Activated CD8-positive, alpha-beta T cell treated with anti-CD3 and anti-CD28 coated beads for 36 hours (primary cell): ENCODE results near the gene TM9SF4. TPM values are rescaled to one million over a fixed set of nuclear protein-coding genes. Genes with fewer than 3 reads are reported as not detected.

Source experiments
- ATAC-seq: fragments of 200-7000 bp; cut with Tn5 transposase; one replicate; pipeline ENCODE4 v1.10.0; 2021; ENCODE audit warnings: mild to moderate bottlenecking, moderate library complexity
- CTCF ChIA-PET: fragments of 350-600 bp; sonication (Branson Sonifier 250); formaldehyde crosslinking; loops from one replicate; lab custom pipeline; 2021; ENCODE audit warnings: antibody characterized with exemption; lab: Charles Lee
- POLR2A ChIA-PET: fragments of 350-600 bp; sonication (Branson Sonifier 250); formaldehyde crosslinking; loops from one replicate; lab custom pipeline; 2021; ENCODE audit warnings: antibody characterized with exemption; lab: Charles Lee
- DNase-seq: peaks from one replicate; pipeline ENCODE4 v3.0.0-alpha.2; 2020
- H3K27ac Mint-ChIP-seq: one replicate; pipeline ENCODE4 v1.8.0; 2021; ENCODE audit warnings: mild to moderate bottlenecking, mixed read lengths
- H3K27me3 Mint-ChIP-seq: one replicate; pipeline ENCODE4 v1.8.0; 2021; ENCODE audit warnings: mixed read lengths
- H3K36me3 Mint-ChIP-seq: one replicate; pipeline ENCODE4 v1.8.0; 2021; ENCODE audit warnings: low read depth, mixed read lengths
- H3K4me1 Mint-ChIP-seq: one replicate; pipeline ENCODE4 v1.8.0; 2021; ENCODE audit warnings: low read depth, mixed read lengths
- H3K4me3 Mint-ChIP-seq: one replicate; pipeline ENCODE4 v1.8.0; 2021; ENCODE audit warnings: mild to moderate bottlenecking, moderate library complexity, mixed read lengths
- H3K9me3 Mint-ChIP-seq: one replicate; pipeline ENCODE4 v1.8.0; 2021; ENCODE audit warnings: mixed read lengths
- intact Hi-C: fragments of 100-400 bp; cut with micrococcal nuclease; formaldehyde crosslinking; loops from one replicate; pipeline ENCODE4 v1.10.0; 2022
- total RNA-seq, 2 experiments: library from RNA; stranded (reverse); gene quantifications; one replicate each; pipeline ENCODE4 v1.2.3, GENCODE V29; 2021
- TF ChIP-seq, protein P1 (sequence below): fragments of 200-600 bp; IDR thresholded peaks from one replicate; pipeline ENCODE4 v1.8.0; 2022; ENCODE audit warnings: antibody characterized with exemption, mild to moderate bottlenecking

TM9SF4 gene
- total RNA-seq, 2 experiments from 2014 or later: 36.5 to 39.5 TPM

DNA sequence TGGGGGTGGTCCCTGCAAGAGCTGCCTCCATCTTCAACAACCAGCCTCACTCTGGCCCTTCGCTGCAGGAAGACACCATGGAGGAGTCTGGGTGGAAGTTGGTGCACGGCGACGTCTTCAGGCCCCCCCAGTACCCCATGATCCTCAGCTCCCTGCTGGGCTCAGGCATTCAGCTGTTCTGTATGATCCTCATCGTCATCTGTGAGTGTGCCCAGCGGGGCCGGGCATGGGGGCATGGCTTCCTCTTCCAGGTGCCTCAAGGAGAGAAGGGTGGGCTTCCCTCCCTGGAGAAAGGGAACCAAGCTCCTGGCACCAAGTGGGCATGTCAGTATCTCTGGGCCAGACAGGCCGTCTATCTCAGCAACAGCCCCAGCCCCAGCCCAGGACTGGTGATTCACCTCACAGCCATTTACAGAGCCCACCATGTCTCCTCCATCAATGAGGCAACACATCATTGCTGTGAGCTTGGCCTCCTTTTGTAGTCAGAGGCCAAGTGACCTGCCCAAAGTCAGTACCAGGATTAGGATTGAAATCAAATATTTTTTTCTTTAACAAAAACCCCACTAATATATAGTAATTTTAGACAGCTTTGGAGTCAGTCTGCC is 40.2 kb downstream of the TM9SF4 start:
- ATAC-seq (no peak), DNase-seq (no peak)
- ChIA-PET CTCF (interaction anchor here (1.0 kb wide), 1 partner anchor 69 kb away, joined by 3 read pairs; no protein-coding TSS in a partner anchor), POLR2A (interaction anchor here (0.8 kb wide), 1 partner anchor 40 kb away, joined by 3 read pairs; no protein-coding TSS in a partner anchor)
- TF ChIP-seq, protein P1, sequence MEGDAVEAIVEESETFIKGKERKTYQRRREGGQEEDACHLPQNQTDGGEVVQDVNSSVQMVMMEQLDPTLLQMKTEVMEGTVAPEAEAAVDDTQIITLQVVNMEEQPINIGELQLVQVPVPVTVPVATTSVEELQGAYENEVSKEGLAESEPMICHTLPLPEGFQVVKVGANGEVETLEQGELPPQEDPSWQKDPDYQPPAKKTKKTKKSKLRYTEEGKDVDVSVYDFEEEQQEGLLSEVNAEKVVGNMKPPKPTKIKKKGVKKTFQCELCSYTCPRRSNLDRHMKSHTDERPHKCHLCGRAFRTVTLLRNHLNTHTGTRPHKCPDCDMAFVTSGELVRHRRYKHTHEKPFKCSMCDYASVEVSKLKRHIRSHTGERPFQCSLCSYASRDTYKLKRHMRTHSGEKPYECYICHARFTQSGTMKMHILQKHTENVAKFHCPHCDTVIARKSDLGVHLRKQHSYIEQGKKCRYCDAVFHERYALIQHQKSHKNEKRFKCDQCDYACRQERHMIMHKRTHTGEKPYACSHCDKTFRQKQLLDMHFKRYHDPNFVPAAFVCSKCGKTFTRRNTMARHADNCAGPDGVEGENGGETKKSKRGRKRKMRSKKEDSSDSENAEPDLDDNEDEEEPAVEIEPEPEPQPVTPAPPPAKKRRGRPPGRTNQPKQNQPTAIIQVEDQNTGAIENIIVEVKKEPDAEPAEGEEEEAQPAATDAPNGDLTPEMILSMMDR: no peak
- Mint-ChIP-seq H3K9me3 (no peaks in the 10 kb centered on the region), H3K27me3 (no peaks in the 10 kb centered on the region), H3K4me3 (no peak overlapping the region), H3K36me3 (peaks cover 44% of the 10 kb centered on the region), H3K4me1 (no peaks in the 10 kb centered on the region), H3K27ac (no peak overlapping the region)
- intact Hi-C loops: no loop called here

DNA sequence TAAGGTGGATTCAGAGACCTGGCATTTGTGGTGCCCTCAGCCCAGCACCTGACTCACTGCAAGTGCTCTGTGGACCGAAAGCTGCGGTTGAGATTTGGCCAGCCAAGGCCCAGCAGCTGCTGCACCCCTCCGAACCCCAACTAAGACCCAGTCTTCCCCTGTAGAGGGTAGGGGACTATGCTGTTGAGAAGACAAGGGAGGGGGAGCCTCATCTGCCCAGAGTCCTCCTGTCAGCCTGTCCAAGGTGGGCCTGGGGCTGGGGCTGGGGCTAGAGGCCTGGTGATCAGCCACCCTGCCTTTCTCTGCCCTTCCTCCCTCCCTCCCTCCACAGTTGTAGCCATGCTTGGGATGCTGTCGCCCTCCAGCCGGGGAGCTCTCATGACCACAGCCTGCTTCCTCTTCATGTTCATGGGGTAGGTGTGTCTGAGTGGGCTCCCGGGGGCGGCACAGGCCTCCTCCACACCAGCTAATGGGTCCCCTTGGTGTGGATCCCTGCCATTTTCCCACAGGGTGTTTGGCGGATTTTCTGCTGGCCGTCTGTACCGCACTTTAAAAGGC is 40.9 kb downstream of the TM9SF4 start:
- DNase-seq (no peak), ATAC-seq (no peak)
- peaks cover 44% of the 10 kb centered on the region for H3K36me3 Mint-ChIP-seq
- CTCF ChIA-PET: interaction anchor here (1.0 to 1.2 kb wide), 2 partner anchors 21 to 68 kb away, joined by 3 read pairs; no protein-coding TSS in a partner anchor
- H3K4me1 Mint-ChIP-seq: peaks cover 4% of the 10 kb centered on the region
- intact Hi-C loops: no loop called here
- TF ChIP-seq, protein P1: no peak
- H3K27me3 Mint-ChIP-seq: no peaks in the 10 kb centered on the region
- no peaks in the 10 kb centered on the region for H3K9me3 Mint-ChIP-seq
- POLR2A ChIA-PET: interaction anchor here (0.8 kb wide), 1 partner anchor 39 kb away, joined by 3 read pairs; no protein-coding TSS in a partner anchor
- no peak overlapping the region for H3K27ac Mint-ChIP-seq
- H3K4me3 Mint-ChIP-seq: no peak overlapping the region

DNA sequence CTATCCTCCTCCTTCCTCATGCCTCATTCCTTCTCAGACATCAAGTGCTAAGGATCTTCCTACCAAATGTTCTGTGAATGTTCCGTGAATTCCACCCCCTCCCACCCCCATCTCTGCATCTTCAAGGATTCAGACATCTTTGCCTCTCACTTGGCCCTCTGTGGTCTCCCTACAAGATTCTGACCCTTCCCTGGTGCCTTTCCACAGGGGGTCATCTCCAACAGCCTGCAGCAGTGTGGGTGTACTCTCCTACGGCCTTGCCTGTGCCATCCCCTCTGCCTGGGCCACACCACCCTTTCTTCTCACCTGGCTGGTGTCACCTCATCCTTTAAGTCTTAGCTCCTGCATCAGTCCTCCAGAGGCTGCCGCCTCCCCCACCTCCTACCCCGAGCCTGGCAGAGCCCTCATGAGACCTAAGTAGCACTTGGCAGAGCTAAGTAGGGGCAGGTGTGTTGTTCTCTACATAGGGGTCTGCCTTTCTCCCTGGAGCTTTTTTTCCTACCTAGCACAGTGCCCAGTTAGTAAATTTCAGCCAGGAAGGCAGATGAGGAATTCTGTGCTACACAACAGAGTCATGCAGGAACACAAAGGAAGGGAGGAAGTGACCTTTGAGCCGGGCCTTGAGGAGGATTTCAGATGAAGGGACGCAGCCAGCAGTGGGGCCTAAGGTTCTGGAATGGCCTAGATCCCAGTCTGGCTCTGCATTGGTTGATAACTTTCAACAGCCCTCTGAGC is 43.1 kb downstream of the TM9SF4 start:
- DNase-seq: no peak
- TF ChIP-seq, protein P1: no peak
- Mint-ChIP-seq H3K4me1 (peaks cover 5% of the 10 kb centered on the region), H3K4me3 (no peak overlapping the region), H3K9me3 (no peaks in the 10 kb centered on the region), H3K27me3 (no peaks in the 10 kb centered on the region), H3K36me3 (peaks cover 38% of the 10 kb centered on the region), H3K27ac (no peak overlapping the region)
- ATAC-seq: no peak
- POLR2A ChIA-PET: interaction anchor here (0.6 kb wide), 1 partner anchor 51 kb away, joined by 3 read pairs; no protein-coding TSS in a partner anchor
- intact Hi-C loops: no loop called here
- CTCF ChIA-PET: no interaction called here

DNA sequence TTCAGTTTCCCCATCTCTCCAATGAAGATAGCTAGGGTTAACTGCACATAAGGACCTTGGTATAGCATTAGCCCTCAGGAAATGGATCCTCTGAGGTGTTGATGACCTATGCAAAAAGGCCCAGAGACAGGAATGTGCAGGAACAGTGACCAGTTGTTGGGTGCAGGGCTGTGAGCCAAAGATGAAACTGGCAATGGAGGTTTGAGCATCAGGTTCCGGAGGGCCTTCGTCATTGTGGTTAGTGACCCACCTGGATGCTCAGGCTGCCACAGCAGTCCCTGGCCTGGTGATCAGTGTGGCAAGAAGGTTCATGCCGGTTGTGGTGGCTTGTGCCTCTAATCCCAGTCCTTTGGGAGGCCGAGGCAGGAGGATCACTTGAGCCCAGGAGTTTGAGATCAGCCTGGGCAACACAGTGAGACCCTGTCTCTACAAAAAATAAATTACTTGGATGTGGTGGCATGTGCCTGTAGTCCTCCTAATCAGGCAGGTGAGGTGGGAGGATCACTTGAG is 43.7 kb downstream of the TM9SF4 start:
- no peak overlapping the region for H3K4me3 Mint-ChIP-seq
- peaks cover 5% of the 10 kb centered on the region for H3K4me1 Mint-ChIP-seq
- H3K9me3 Mint-ChIP-seq: no peaks in the 10 kb centered on the region
- POLR2A ChIA-PET: interaction anchor here (0.6 kb wide), 1 partner anchor 50 kb away, joined by 3 read pairs; no protein-coding TSS in a partner anchor
- ATAC-seq (no peak), DNase-seq (no peak)
- no peaks in the 10 kb centered on the region for H3K27me3 Mint-ChIP-seq
- intact Hi-C loops: no loop called here
- TF ChIP-seq, protein P1: no peak
- H3K36me3 Mint-ChIP-seq: peaks cover 44% of the 10 kb centered on the region
- H3K27ac Mint-ChIP-seq: no peak overlapping the region
- CTCF ChIA-PET: no interaction called here
